Iris pigment epithelial cell (primary cell): ENCODE data around the gene UBE2M.
"Not testable (repeated sequence)": the region's sequence is repeated elsewhere in the genome, so short reads cannot be mapped to it uniquely, and the experiment has no call there.

Experiments used
- DNase-seq: peaks from one replicate; pipeline ENCODE4 v3.0.0-alpha.2; 2011; ENCODE audit warnings: low read depth

Gene UBE2M

DNA sequence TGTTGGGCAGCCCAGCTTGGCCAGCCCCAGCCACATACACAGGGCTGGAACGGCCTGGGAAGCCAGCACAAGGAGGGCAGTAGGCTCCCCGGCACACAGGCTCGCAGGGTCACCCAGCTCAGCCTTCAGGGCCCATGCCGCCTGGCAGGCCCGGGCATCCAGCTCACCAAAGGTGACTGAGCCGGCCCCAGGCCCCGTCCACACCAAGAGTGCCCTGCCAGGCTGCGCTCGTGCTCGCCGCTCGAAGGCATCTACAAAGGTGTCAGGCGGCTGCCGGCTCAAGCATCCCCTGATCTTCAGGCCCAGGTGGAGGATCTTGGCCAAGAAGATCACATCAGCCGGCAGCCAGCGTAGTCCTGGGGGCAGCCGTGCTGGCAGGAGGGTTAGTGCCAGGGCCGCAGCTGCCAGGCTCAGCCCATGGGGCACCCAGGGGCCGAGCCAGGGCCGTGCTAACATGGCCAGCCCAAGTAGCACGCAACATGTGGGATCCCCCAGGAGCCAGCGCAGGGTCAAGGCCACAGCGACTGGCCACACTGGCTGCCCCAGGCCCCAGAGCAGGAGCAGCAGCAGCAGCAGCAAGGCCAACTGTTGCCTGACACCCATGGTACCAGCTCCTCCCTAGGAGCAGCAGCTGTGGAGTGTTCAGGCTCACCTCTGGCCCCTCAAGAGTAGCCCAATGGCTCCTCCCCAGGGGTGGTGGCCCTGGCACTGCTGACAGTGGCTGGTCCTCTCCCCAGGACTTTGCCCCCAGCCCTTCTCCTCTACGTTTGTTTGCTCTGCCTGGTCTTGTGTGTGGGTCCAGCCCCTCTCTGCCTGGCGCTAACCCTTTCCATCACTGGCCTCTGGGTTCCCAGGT lies 46.8 kb downstream of the UBE2M start, which contains the start of gene SLC27A5:
TSS of gene SLC27A5 (minus strand) at position 640 of the 856 bp plus-strand sequence. CDS start at position 603, 37 bp downstream.
- no peak for DNase-seq

DNA sequence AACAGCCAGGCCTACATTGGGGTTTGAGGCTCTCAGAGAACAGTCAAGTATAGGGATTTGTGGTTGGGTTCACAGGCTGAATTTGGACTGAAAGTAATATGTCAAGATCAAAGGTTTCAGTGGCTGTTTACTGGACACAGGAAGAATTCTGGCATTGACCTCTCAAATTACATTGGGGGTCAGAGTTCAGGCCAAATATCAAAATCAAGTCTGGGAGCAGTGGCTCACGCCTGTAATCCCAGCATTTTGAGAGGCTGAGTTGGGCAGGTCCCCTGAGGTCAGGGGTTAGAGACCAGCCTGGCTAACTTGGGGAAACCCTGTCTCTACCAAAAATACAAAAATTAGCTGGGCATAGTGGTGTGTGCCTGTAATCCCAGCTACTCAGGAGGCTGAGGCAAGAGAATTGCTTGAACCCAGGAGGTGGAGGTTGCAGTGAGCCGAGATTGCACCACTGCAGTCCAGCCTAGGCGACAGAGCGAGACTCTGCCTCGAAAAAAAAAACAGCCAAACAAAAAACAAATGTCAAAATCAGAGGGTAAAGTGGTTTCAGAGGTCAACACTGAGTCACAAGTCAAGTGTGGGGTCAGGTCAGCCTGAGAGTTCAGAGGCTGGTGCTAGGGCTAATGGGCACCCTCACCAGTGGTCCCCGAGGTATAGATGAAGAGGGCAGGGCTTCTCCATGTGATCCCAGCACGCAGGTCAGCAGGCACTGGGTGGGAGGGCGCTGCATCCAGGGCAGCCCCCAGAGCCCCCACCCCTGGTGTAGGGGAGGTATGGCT lies 48.1 kb downstream of the UBE2M start:
- no peak for DNase-seq

DNA sequence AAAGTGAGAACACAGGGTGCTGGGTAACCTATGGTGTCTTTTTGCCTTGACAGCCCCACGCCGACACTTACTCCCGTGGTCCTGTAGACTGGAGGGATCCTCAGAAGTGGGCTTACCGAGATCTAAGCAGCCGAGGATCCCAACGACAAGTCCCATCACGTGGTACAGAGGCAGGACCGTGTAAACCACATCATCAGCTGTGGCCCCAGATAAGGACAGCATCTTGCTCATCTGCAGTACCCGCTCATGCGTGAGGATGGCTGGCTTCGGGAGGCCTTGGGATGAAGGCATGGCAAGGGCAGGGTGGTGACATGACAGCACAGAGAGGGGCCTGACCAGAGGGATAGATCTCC lies 48.7 kb downstream of the UBE2M start:
- no peak for DNase-seq

DNA sequence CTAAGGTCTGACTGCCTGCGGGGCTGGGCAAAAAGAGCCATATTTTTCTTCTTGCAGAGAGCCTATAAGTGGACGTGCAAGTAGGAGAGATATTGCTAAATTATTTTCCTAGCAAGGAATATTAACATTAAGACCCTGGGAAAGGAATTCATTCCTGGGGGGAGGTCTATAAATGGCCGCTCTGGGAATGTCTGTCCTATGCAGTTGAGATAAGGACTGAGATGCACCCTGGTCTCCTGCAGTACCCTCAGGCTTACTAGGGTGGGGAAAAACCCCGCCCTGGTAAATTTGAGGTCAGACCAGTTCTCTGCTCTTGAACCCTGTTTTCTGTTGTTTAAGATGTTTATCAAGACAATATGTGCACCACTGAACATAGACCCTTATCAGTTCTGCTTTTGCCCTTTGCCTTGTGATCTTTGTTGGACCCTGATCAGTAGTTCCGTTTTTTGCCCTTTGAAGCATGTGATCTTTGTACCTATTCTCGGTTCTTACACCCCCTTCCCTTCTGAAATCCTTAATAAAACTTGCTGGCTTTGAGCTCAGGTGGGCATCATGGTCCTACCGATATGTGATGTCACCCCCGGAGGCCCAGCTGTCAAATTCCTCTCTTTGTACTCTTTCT lies 50.7 kb downstream of the UBE2M start:
- not testable (repeated sequence) for DNase-seq
